GM12892 (cell line): ENCODE data around the gene TRPM2.

Experiments used
- POLR2A ChIP-seq: IDR thresholded peaks from 2 replicates; pipeline ENCODE4 v1.6.1; 2011; ENCODE audit warnings: low read depth, low read length, control low read depth
- POLR2AphosphoS5 ChIP-seq: IDR thresholded peaks from 2 replicates; pipeline ENCODE4 v1.6.1; 2011; ENCODE audit warnings: low read depth, low read length, control low read depth
- TAF1 ChIP-seq: IDR thresholded peaks from 2 replicates; pipeline ENCODE4 v1.6.1; 2011; ENCODE audit warnings: low read depth, mild to moderate bottlenecking, control low read depth, low read length, borderline replicate concordance

- TF ChIP-seq POLR2AphosphoS5: no peak
- TF ChIP-seq POLR2A: no peak
- no peak for TF ChIP-seq TAF1
Measured at GRCh38 chr21:44425307-44425894, 72.0 kb downstream of the TRPM2 start.
